Loucy (cell line): ENCODE results near the gene MAD1L1.

Experiments
- H2AFZ ChIP-seq: fragments of 200-600 bp; sonication (generic); 2 replicates; pipeline ENCODE4 v1.6.0; 2016; ENCODE audit warnings: antibody characterized with exemption, mild to moderate bottlenecking, low read length, moderate library complexity
- H3F3A ChIP-seq: fragments of 200-600 bp; 2 replicates; pipeline ENCODE4 v1.6.0; 2016; ENCODE audit warnings: antibody characterized with exemption, low read depth, mild to moderate bottlenecking
- H3K27me3 ChIP-seq: fragments of 200-600 bp; sonication (generic); 2 replicates; pipeline ENCODE4 v1.6.1; 2014; ENCODE audit warnings: low read length, mild to moderate bottlenecking; ENCODE audit not compliant: insufficient read depth, poor library complexity, severe bottlenecking
- H3K36me3 ChIP-seq: fragments of 200-600 bp; sonication (generic); 2 replicates; pipeline ENCODE4 v1.6.1; 2016; ENCODE audit warnings: low read length; ENCODE audit not compliant: insufficient read depth
- H3K4me1 ChIP-seq: fragments of 200-600 bp; sonication (generic); 2 replicates; pipeline ENCODE4 v1.5.1; 2014; ENCODE audit warnings: low read length, mild to moderate bottlenecking; ENCODE audit not compliant: insufficient read depth, poor library complexity, severe bottlenecking
- H3K4me2 ChIP-seq: fragments of 200-600 bp; sonication (generic); 2 replicates; pipeline ENCODE4 v1.6.0; 2014; ENCODE audit warnings: antibody characterized with exemption, low read length, low read depth, mild to moderate bottlenecking; ENCODE audit not compliant: poor library complexity, severe bottlenecking
- H3K4me3 ChIP-seq: fragments of 200-600 bp; sonication (generic); 2 replicates; pipeline ENCODE4 v1.5.1; 2014; ENCODE audit warnings: low read length, mild to moderate bottlenecking, mixed read lengths; ENCODE audit not compliant: poor library complexity, severe bottlenecking
- H3K79me2 ChIP-seq: fragments of 200-600 bp; sonication (generic); 2 replicates; pipeline ENCODE4 v1.6.1; 2014; ENCODE audit warnings: low read length; ENCODE audit not compliant: insufficient read depth
- H3K9ac ChIP-seq: fragments of 200-600 bp; sonication (generic); 2 replicates; pipeline ENCODE4 v1.6.0; 2014; ENCODE audit warnings: mild to moderate bottlenecking, low read depth, low read length, moderate library complexity; ENCODE audit not compliant: poor library complexity, severe bottlenecking
- H3K9me2 ChIP-seq: fragments of 200-600 bp; sonication (generic); replicated peaks from 2 replicates; pipeline ENCODE4 v1.6.1; 2016; ENCODE audit warnings: low read depth, low read length, mixed read lengths
- H3K9me3 ChIP-seq: fragments of 200-600 bp; sonication (generic); 2 replicates; pipeline ENCODE4 v1.6.1; 2014; ENCODE audit warnings: mild to moderate bottlenecking, antibody characterized with exemption, low read length, low read depth; ENCODE audit not compliant: insufficient read depth
- H4K20me1 ChIP-seq: fragments of 200-600 bp; sonication (generic); 2 replicates; pipeline ENCODE4 v1.6.0; 2014; ENCODE audit warnings: antibody characterized with exemption, low read length, mild to moderate bottlenecking; ENCODE audit not compliant: insufficient read depth, poor library complexity, severe bottlenecking
- EZH2phosphoT487 ChIP-seq: fragments of 200-600 bp; IDR thresholded peaks from 2 replicates; pipeline ENCODE4 v1.6.1; 2018; ENCODE audit warnings: antibody characterized with exemption, mild to moderate bottlenecking, moderate library complexity, borderline replicate concordance
- TF ChIP-seq, protein P1 (sequence below): fragments of 200-600 bp; sonication (generic); conservative IDR thresholded peaks from 2 replicates; pipeline ENCODE4 v1.5.1; 2014; ENCODE audit warnings: mild to moderate bottlenecking, antibody characterized with exemption, low read length

MAD1L1 gene

DNA sequence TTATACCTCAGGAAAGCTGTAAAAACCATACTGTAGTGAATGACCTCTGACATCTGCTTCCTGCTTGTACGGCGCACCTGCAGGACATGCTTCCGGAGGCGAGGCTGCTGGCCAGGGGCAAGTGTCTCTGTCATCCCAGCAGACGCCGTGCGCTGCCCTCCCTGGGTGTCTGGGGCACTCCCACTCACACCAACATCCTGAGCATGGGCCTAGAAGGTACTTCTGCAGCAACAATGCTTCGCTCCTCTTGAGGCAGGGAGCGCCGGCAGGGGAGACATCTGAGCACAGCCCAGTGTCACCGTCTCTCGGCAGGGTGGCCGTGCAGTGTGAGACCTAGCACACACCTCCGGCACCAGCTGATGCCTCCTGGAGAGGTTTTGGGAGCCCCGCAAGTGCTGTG is 269.2 kb downstream of the MAD1L1 start:
- no peaks in the 10 kb centered on the region for H3K4me1 ChIP-seq

DNA sequence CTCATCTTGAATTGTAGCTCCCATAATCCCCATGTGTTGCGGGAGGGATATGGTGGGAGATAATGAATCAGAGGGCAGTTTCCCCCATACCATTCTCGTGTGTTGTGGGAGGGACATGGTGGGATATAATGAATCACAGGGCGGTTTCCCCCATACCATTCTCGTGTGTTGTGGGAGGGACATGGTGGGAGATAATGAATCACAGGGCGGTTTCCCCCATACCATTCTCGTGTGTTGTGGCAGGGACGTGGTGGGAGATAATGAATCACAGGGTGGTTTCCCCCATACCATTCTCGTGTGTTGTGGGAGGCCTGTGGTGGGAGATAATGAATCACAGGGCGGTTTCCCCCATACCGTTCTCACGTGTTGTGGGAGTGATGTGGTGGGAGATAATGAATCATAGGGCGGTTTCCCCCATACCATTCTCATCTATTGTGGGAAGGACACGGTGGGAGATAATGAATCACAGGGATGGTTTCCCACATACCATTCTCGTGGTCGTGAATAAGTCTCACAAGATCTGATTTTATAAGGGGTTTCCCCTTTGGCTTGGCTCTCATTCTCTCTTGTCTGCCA is 271.0 kb downstream of the MAD1L1 start:
- Histone ChIP-seq H3K27me3 (no peaks in the 10 kb centered on the region), H3K4me2 (no peak overlapping the region), H3K9me3 (peaks cover 17% of the 10 kb centered on the region; the same call in 1 of the 2 replicates), H3K36me3 (peaks cover 3% of the 10 kb centered on the region; the same call in 1 of the 2 replicates), H4K20me1 (no peaks in the 10 kb centered on the region), H3K4me1 (peaks cover 12% of the 10 kb centered on the region), H3F3A (no peaks in the 10 kb centered on the region), H3K79me2 (peaks cover 7% of the 10 kb centered on the region; the same call in 1 of the 2 replicates), H3K4me3 (no peak overlapping the region), H3K9ac (no peak overlapping the region), H2AFZ (no peak overlapping the region), H3K9me2 (no peaks in the 10 kb centered on the region)
- TF ChIP-seq, protein P1, sequence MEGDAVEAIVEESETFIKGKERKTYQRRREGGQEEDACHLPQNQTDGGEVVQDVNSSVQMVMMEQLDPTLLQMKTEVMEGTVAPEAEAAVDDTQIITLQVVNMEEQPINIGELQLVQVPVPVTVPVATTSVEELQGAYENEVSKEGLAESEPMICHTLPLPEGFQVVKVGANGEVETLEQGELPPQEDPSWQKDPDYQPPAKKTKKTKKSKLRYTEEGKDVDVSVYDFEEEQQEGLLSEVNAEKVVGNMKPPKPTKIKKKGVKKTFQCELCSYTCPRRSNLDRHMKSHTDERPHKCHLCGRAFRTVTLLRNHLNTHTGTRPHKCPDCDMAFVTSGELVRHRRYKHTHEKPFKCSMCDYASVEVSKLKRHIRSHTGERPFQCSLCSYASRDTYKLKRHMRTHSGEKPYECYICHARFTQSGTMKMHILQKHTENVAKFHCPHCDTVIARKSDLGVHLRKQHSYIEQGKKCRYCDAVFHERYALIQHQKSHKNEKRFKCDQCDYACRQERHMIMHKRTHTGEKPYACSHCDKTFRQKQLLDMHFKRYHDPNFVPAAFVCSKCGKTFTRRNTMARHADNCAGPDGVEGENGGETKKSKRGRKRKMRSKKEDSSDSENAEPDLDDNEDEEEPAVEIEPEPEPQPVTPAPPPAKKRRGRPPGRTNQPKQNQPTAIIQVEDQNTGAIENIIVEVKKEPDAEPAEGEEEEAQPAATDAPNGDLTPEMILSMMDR = no peak
- peak; percentile 15; the same call in 1 of the 2 replicates for TF ChIP-seq EZH2phosphoT487

More for the DNA sequence above, 269.2 kb downstream of the MAD1L1 start:
- Histone ChIP-seq H3K79me2 (peaks cover 5% of the 10 kb centered on the region; the same call in 1 of the 2 replicates), H3K9me3 (peaks cover 14% of the 10 kb centered on the region; the same call in 1 of the 2 replicates), H4K20me1 (no peaks in the 10 kb centered on the region), H3K4me3 (no peak overlapping the region), H2AFZ (no peak overlapping the region), H3K36me3 (peaks cover 3% of the 10 kb centered on the region; the same call in 1 of the 2 replicates), H3K27me3 (no peaks in the 10 kb centered on the region), H3K9me2 (no peaks in the 10 kb centered on the region), H3K9ac (no peak overlapping the region), H3K4me2 (no peak overlapping the region), H3F3A (no peaks in the 10 kb centered on the region)
- TF ChIP-seq EZH2phosphoT487 = no peak
- TF ChIP-seq, protein P1 = no peak

- Histone ChIP-seq H3K4me1 (peaks cover 21% of the 10 kb centered on the region), H3K4me3 (no peak overlapping the region), H3K9ac (no peak overlapping the region), H3K4me2 (no peak overlapping the region), H3F3A (no peaks in the 10 kb centered on the region), H3K27me3 (no peaks in the 10 kb centered on the region), H3K9me2 (no peaks in the 10 kb centered on the region), H3K36me3 (peaks cover 3% of the 10 kb centered on the region; the same call in 1 of the 2 replicates), H2AFZ (no peak overlapping the region), H3K79me2 (peaks cover 7% of the 10 kb centered on the region; the same call in 1 of the 2 replicates), H3K9me3 (peaks cover 17% of the 10 kb centered on the region; the same call in 1 of the 2 replicates), H4K20me1 (no peaks in the 10 kb centered on the region)
- TF ChIP-seq, protein P1 = no peak
- TF ChIP-seq EZH2phosphoT487 = no peak
These were observed 273.4 kb downstream of the MAD1L1 start for GRCh38 chr7:1959305-1959704.
